ENCODE data around the gene ANGPT4.

The ANGPT4 gene

GRCh38 chr20:939606-940005 is 23.5 kb upstream of the ANGPT4 start:
- DNase-seq = no peak

DNA sequence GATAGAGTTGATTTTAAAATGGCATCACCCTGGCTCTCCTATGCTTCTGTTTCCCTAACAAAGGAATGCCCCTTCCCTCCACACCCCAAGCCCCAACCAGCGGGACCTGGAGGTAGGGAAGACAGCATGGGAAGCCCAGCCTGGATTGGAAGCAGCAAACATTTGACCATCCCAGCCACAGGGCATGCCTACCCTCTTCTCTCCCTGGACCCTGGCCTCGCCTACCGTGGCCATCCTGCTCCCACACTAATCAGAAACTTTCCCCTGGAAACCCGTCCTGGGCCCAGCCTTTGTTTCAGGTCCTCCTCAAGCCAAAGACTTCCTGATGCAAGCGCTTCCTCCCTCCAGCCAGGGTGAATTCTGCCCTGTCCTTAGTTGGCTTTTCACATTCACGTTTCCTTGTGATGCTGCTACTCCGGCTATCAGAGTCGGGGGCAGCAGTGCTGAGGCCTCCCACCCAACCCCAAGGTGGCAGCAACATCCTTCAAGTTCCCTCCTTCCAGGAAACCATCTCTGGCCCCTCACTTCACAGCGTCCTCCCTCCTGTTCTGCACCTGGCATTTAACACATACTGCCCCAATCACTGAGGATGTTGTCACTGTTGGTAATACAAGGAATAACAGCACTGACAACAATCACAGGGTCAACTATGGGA is 18.2 kb upstream of the ANGPT4 start:
- no peak for DNase-seq

GRCh38 chr20:933029-933428 is 16.9 kb upstream of the ANGPT4 start:
- DNase-seq = no peak

DNA sequence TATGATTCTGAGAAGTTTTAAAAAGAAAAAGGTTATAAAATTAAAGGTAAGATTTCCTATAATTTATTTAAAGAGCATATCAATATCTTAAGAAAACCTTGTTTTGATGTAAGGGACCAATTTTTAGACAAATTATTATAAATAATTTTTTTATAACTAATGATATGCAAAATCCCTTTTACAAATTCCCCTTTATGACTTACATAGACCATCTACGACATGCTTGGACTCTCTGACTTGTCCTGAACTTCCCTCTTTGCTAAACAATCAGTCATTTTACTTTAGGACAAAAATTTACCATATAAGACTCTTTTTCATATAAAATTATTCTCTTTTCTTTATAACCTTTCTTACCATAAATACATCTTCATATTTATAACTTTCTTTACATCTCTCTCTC is 15.3 kb upstream of the ANGPT4 start:
- no peak for DNase-seq

DNA sequence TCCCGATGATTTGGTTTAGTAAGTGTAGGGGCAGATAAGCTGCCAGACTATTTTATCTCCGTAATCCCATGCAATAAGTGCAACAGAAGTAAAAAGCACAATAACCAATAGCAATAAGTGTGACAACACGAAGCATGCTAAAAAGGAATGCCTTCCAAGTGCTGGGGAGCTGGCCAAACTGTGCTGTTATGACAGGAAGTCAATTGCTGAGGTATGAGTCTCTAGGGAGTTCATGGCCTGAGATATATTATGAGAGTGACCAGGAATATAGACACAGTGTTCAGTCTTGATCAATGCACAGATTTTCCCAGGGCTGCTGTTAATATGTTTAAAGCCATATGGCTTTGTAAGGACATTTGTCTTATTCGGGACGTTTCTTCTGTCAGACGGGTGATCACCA is 10.5 kb upstream of the ANGPT4 start:
- DNase-seq = no peak

- no peak for DNase-seq
These were observed 9.4 kb upstream of the ANGPT4 start for GRCh38 chr20:925516-925915.

DNA sequence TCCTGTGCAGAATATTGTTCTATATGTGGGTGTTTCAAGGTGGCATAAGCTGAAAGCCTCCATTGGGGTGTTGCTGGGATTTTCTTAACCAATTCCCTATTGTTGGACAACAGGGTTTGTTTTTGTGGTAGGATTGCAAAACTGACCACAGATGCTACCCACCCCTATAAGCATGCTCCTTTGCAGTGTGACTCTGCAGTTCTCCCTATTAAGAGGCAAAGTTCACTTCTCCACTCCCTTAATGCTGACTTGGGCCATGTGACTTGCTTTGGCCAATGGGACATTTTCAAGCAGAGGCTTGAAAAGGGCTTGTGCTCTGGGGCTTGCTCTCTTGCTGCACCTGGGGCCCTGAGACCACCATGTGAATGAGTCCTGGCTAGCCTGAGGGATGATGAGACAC is 8.5 kb upstream of the ANGPT4 start:
- DNase-seq = no peak

DNA sequence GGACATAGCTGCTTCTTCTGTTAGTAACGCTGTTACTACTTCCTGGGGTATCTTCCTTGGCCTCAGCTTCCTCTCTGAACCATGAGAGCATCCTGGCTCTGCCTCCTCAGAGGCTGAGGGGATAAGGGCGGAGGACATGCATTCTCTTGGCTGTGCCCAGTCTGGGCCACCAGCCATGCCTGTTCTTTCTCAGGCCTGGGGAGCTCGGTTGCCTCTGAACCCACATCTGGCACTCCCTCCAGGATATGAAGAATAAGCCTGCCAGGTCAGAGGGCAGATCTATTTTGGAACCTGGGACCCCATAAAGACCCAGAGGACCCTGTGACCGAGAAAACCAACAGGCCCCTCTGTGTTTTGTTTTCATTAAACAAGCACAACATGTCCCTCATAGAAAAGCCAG is 6.6 kb upstream of the ANGPT4 start:
- DNase-seq = no peak

DNA sequence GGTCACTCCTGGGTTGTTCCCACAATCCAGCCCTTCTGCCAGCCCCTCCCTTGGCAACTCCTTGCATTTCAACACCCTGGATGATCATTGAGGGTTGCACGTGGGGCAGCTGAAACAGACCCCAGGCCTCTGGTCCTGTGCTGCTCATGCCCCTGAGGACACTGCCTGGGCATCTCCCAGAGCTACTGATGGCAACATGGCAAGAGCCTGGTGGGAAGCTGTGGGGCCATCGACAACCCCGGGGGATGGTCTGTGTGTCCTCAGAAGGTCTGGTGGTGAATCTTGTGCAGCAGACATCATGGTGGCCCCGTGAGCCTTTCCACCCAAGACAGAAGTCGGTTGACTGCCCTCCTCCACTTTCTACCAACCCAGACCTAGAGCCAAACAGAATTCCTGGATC is 4.9 kb upstream of the ANGPT4 start:
- no peak for DNase-seq

DNA sequence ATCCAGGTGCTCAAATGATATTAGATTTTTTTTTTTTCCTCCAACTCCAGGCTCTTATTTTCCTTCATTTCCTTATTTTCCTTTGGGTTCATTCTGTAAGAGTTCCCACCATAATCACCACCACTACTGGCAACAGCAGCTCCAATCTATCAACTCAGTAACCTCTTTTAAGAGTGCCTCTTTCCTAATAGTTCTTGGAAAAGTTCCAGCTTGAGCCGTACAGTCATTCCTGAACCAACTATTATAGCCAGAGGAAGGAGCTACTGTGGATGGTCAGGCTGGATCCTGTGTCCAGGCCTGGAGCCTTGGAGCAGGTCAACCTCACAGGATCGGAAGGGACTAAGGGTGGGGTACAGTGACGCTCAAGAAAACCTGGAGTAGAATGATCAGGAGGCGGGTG is 4.2 kb upstream of the ANGPT4 start:
- DNase-seq = no peak

GRCh38 chr20:919491-919916 is 3.4 kb upstream of the ANGPT4 start:
- no peak for DNase-seq

DNA sequence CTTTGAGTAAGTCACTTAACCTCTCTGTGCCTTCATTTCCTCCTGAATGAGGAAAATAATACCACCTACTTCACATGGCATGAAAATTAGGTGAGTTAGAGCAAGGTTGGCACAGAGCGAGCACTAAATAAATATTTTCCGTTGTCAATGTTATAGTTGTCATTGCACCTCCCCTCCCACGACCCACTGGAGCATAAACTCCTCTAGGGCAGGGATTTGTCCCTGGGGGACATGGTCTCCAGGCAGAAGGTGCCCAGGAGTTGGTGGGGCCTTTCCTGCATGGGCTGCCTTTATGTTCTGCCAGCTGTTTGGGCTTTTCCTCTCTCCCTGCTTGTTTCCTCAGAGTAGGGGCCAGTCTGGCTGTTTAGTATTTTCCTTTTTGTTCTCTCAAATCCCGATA is 1.3 kb upstream of the ANGPT4 start:
- no peak for DNase-seq

GRCh38 chr20:916825-917224 is 691 bp upstream of the ANGPT4 start:
- DNase-seq = no peak

DNA sequence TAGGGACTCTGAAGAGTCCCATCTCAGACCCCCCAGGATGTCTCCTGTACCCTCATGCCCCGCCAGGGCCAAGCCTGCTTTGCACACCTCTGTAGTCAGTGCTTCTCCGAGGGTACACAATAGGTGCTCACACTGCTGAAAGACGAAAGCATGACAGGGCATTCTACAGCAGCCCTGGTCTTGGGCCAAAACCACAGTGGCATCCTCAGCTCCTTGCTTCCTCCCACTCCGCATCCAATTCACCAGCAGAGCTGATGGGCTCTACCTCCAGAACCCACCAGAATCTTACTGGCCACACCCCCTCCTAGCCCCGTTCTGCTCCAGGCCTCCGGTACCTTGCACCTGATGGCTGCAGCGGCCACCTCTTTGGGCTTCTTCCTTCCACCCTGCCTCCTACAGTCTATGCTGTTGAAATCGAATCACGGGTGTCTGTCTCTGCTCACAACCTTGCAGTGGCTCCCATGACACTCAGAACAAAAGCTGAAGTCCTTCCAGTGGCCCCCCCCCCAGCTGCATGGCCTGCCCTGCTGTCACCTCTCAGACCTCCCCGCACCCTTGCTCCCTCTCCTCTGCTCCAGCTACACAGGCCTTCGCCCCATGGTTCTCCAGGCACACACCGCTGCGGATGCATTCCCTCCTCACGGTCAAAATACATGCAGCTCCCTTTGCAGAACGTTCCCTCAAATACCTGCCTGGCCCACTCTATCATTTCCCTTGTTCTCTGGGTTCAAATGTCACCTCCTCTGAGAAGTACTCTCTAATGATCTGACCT is 1.2 kb downstream of the ANGPT4 start:
- DNase-seq = no peak

DNA sequence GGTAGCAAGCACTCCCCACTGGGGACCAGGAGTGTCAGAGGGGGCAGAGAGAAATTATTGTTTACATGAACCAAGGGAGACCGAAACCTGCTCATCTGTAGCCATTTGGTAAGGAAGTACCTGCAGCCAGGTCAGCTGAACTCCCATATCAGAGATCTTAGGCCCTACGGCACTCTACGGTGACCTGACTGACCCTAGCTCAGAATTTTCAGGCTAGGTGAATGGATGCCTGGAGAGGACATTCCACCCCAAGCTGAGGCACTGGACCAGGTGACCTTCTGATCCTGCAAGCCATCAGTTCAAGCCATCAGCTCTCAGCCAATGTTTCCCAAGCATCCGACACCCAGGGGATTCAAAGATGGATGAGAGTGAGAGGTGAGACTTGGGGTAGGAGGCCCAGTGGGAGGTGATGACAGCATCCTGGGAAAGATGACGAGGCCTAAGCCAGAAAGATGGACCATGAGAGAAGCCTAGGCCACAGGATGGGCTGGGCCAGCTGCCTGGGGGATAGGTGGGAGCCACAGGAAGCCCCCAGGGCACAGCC is 2.8 kb downstream of the ANGPT4 start:
- no peak for DNase-seq

DNA sequence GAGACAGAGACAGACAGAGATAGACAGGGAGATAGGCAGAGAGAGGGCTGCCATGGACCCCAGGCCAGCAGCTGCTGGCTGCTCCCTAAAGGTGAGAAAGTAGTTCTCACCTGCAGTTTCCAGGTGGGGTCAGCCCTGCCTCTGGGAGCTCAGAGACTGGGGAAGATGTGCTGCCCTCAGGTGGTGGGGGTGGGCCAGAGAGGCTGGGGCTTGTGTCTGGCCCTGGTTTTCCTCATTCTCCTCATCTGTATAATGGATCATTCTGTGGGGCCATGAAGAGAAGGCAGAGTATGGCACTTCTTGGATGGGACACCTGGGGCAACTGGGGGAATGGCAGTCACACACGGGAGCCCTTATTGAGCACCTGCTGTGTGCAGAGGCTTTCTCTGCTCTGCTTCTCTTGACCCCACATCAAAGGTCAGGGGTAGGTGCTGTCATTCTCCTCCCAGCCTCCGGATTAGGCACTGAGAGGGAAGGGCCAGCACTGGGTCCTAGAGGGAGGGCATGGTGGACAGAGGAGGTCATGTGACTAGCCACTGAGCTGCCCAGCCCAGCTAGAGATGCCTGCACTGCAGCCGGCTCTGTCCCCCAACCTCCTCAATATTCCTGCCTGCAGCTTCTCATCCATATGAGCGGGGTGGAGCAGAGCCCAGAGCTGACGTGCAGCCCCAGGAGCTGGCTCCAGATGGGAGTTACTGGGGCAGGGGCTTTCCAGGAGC is 4.1 kb downstream of the ANGPT4 start:
- no peak for DNase-seq

DNA sequence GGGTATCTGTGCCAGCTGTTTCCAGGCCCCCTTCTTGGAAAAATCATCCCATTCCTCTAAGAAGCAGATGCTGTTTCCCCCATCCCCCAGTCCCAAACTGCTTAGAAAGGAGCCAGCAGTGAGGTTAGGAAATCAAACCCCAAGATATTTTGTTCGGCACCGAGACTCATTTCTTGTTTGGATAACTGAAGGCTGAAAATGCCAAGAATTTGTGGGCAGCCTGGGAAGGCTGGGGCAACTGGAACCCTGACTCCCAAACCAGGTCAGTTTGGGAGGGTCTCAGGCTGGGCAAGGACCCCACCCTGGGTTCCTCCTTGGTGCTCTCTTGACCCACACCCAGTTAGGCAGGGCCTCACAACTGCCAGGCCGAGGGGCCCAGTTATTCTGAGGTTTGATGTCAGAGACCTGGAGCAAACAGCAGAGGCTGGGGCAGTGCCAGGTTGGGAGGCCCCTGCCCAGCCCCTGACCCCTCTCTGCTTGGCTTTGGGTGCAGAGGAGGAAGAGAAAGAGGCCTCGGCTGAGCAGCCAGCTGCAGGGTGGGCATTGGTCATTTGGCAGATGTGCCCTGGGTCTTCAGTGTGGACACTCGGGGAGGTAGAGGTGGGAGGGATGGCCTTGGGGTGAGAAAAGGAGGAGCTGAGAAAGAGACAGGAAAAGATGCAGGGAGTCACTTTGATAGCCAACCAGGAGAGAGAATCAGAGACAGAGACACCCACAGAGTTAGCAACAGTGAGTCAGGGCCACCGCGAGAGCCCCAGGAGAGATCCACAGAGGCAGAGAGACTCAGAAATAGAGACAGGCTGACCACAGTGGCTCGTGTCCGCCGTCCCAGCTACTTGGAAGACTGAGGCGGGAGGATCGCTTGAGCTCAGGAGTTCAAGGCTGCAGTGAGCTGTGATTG is 5.0 kb downstream of the ANGPT4 start:
- no peak for DNase-seq

DNA sequence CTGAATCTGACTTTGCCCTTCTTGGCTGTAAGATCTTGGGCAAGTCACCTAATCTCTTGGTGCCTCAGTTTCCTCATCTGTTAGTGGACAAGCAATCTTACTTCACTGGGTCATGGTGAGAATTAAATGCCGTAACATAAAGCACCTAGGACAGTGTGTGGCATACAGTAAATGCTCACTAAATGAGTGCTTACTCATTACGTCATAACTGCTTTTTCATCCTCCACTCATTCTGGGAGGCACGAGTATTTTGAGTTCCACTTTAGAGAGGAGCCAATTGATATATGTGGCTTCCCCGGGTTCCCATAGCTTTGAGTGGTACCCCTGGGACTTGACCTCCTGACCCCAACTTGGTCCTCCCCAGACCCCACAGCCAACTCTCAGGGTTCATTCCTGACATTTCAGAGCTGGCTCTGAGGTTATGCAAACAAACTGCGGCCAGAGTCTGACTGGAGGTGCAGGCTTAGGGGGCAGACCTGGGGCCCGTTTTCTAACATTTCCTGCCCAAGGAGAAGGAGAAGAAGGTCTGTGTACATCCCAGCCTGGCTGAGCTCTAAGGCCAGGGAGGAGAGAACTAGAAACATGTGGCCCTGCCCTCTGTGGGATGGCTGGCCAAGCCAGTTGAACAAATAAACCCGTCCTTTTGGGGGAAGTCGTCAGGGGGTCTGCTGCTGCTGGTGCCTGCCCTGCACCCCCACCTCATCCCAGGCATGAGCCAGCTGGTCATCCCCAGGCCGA is 5.8 kb downstream of the ANGPT4 start:
- DNase-seq = no peak

DNA sequence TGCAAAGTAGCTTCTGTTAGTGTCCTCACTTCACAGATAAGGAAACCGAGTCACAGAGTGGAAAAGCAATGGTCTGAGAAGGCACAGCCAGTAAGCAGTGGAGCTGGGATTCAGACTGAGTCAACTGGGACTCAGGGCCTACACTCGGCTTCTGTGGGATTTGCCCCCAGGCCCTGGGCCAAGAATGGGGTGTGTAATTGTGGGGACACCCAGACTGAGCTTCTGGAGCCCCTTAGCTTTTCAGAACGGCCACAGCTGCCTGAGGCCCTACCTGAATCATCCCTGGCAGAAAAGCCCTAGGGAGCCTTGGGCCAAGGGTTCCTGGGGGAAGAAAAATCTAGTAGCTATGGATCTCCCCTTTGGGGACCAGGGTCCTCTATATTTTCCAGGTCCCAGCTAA is 6.5 kb downstream of the ANGPT4 start:
- no peak for DNase-seq

DNA sequence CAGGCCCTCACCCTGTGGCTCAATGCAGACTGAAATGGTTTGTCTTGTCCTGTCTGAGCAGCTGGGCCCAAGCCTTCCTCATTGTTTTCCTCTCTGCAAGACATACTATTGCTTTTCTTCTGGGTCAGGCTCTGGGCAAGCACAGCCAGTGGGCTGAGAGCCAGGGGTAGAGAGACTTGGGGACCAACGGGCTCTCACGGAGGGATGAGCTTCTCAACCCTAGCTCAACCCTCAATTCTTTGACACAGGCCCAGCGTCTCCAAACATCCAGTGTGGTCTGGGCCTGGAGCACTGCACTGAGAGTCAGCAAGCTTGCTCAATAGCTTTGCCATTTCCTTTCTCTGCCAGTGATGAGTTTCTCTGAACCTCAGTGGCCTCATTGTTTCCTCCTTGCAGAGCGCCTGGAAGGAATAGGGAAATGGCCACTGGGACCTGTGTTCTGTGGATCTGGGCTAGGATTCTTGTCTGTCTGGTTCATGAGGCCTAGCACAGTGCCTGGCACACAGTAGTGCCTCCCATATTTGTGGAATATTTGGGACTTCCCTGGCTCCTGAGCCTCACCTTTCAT is 9.3 kb downstream of the ANGPT4 start:
- no peak for DNase-seq

- no peak for DNase-seq
These were observed 10.1 kb downstream of the ANGPT4 start for GRCh38 chr20:906001-906520.

All from NCI-H446 treated with DMSO at 0.1 percent for 48 hours (cell line).